ENCODE measurements around the gene SSH2. TPM values are rescaled to one million over a fixed set of nuclear protein-coding genes. Genes with fewer than 3 reads are reported as not detected.

SSH2 gene
- total and polyA plus RNA-seq, 9 of the 15 experiments (the other 6 are each of a cell fraction or from before 2014, with no cell fraction given), result 3.9 to 16.1 (median 10.2) TPM

DNA sequence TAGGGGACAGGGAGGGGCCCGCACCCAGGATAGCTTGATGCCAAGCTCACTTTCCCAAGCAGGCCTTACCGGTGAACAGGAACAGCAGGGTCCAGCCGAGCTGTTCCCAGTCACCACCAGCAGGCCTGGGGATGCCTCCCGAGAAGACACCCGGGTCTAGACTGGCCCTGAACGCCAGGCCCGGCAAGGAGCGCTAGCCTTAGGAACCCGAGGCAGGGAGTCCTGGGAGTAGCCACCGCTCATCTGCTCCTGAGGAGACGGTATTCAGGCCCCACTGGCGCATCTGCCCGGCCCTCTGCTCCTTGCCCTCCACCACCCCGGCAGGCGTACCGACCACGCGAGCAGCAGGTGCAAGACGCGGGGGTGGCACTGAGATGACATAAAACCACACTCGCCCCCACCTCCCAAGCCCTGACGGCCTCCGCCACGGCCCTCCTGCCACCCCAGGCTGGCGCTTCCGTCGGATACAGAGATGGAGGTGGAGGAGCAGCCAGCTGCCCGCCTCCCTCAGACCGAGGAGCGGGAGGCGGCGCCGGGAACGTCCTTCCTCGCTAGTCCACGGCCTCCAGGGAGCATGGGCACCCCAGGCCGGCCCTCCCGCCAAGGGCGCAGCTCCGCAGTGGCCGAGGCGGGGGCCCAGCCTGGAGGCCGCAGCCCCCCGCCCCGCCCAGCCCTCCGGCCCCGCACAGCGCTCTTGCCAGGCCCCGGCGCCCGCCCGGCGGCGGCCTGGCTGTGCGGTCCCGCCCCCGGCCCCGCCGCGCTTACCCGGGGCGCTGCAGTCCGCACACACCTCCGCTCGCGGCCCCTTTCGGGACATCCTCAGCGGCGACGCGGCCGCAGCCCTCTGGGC lies 341.2 kb downstream of the SSH2 start (continued):
- TF ChIP-seq, protein P1, sequence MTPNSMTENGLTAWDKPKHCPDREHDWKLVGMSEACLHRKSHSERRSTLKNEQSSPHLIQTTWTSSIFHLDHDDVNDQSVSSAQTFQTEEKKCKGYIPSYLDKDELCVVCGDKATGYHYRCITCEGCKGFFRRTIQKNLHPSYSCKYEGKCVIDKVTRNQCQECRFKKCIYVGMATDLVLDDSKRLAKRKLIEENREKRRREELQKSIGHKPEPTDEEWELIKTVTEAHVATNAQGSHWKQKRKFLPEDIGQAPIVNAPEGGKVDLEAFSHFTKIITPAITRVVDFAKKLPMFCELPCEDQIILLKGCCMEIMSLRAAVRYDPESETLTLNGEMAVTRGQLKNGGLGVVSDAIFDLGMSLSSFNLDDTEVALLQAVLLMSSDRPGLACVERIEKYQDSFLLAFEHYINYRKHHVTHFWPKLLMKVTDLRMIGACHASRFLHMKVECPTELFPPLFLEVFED (CRISPR knock-in tag; conservative IDR thresholded peaks at IDR 0.05), result no peak
- TF ChIP-seq BMI1 (IDR thresholded peaks at IDR 0.05; ENCODE audit: low read length), result no peak
- TF ChIP-seq, protein P2, sequence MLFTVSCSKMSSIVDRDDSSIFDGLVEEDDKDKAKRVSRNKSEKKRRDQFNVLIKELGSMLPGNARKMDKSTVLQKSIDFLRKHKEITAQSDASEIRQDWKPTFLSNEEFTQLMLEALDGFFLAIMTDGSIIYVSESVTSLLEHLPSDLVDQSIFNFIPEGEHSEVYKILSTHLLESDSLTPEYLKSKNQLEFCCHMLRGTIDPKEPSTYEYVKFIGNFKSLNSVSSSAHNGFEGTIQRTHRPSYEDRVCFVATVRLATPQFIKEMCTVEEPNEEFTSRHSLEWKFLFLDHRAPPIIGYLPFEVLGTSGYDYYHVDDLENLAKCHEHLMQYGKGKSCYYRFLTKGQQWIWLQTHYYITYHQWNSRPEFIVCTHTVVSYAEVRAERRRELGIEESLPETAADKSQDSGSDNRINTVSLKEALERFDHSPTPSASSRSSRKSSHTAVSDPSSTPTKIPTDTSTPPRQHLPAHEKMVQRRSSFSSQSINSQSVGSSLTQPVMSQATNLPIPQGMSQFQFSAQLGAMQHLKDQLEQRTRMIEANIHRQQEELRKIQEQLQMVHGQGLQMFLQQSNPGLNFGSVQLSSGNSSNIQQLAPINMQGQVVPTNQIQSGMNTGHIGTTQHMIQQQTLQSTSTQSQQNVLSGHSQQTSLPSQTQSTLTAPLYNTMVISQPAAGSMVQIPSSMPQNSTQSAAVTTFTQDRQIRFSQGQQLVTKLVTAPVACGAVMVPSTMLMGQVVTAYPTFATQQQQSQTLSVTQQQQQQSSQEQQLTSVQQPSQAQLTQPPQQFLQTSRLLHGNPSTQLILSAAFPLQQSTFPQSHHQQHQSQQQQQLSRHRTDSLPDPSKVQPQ (CRISPR knock-in tag; IDR thresholded peaks at IDR 0.05; ENCODE audit: borderline replicate concordance), result no peak
- no peak for TF ChIP-seq TFAM (CRISPR knock-in tag; conservative IDR thresholded peaks at IDR 0.05)
- TF ChIP-seq KLF6 (CRISPR knock-in tag; IDR thresholded peaks at IDR 0.05; ENCODE audit: borderline replicate concordance), result no peak
- TF ChIP-seq, protein P3, sequence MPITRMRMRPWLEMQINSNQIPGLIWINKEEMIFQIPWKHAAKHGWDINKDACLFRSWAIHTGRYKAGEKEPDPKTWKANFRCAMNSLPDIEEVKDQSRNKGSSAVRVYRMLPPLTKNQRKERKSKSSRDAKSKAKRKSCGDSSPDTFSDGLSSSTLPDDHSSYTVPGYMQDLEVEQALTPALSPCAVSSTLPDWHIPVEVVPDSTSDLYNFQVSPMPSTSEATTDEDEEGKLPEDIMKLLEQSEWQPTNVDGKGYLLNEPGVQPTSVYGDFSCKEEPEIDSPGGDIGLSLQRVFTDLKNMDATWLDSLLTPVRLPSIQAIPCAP (CRISPR knock-in tag; IDR thresholded peaks at IDR 0.05; ENCODE audit: borderline replicate concordance), result no peak
- no peak for TF ChIP-seq TRIM28 (IDR thresholded peaks at IDR 0.05)
- TF ChIP-seq, protein P4, sequence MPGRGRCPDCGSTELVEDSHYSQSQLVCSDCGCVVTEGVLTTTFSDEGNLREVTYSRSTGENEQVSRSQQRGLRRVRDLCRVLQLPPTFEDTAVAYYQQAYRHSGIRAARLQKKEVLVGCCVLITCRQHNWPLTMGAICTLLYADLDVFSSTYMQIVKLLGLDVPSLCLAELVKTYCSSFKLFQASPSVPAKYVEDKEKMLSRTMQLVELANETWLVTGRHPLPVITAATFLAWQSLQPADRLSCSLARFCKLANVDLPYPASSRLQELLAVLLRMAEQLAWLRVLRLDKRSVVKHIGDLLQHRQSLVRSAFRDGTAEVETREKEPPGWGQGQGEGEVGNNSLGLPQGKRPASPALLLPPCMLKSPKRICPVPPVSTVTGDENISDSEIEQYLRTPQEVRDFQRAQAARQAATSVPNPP (IDR thresholded peaks at IDR 0.05; ENCODE audit: borderline replicate concordance, insufficient read depth, insufficient read length), result no peak
- TF ChIP-seq, protein P5, sequence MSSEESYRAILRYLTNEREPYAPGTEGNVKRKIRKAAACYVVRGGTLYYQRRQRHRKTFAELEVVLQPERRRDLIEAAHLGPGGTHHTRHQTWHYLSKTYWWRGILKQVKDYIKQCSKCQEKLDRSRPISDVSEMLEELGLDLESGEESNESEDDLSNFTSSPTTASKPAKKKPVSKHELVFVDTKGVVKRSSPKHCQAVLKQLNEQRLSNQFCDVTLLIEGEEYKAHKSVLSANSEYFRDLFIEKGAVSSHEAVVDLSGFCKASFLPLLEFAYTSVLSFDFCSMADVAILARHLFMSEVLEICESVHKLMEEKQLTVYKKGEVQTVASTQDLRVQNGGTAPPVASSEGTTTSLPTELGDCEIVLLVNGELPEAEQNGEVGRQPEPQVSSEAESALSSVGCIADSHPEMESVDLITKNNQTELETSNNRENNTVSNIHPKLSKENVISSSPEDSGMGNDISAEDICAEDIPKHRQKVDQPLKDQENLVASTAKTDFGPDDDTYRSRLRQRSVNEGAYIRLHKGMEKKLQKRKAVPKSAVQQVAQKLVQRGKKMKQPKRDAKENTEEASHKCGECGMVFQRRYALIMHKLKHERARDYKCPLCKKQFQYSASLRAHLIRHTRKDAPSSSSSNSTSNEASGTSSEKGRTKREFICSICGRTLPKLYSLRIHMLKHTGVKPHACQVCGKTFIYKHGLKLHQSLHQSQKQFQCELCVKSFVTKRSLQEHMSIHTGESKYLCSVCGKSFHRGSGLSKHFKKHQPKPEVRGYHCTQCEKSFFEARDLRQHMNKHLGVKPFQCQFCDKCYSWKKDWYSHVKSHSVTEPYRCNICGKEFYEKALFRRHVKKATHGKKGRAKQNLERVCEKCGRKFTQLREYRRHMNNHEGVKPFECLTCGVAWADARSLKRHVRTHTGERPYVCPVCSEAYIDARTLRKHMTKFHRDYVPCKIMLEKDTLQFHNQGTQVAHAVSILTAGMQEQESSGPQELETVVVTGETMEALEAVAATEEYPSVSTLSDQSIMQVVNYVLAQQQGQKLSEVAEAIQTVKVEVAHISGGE (CRISPR knock-in tag; IDR thresholded peaks at IDR 0.05), result no peak
- TF ChIP-seq RFX1 (IDR thresholded peaks at IDR 0.05), result no peak
- TF ChIP-seq SMARCA5 (IDR thresholded peaks at IDR 0.05), result no peak
